ENCODE data around the gene TSHZ2.

Gene TSHZ2

DNA sequence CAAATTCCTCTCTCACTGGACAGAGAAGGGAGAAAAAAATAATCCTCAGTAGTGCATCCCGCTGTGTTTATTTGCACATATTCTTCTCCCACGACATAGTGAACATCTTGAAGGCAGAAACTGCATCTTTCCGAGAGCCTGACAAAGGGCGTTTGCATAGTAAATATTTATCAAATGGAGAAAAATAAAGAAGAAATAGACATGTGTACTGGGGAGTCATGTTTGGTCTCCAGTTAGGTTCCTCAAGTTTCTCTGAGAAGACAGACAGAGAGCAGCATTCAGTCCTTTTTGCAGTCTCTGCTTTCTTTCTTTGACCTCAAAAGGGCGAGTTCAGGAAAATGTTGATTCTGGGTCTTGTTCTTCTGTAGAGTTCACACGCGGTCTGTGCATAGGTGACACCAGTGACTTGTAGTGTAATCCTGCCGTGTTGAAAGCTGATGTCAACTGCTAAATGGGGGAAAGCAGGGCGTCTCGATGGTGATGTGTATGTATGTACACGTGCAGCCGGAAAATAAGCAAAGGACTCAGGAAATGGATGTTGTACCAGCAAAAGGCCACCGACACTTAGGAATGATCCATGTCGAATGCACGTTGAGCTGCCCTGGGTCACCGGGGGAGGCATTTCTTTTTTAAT is 335.9 kb downstream of the TSHZ2 start:
- no peak overlapping the region for H3K4me3 ChIP-seq (ENCODE audit: low read depth, low read length)
- TF ChIP-seq, protein P1, sequence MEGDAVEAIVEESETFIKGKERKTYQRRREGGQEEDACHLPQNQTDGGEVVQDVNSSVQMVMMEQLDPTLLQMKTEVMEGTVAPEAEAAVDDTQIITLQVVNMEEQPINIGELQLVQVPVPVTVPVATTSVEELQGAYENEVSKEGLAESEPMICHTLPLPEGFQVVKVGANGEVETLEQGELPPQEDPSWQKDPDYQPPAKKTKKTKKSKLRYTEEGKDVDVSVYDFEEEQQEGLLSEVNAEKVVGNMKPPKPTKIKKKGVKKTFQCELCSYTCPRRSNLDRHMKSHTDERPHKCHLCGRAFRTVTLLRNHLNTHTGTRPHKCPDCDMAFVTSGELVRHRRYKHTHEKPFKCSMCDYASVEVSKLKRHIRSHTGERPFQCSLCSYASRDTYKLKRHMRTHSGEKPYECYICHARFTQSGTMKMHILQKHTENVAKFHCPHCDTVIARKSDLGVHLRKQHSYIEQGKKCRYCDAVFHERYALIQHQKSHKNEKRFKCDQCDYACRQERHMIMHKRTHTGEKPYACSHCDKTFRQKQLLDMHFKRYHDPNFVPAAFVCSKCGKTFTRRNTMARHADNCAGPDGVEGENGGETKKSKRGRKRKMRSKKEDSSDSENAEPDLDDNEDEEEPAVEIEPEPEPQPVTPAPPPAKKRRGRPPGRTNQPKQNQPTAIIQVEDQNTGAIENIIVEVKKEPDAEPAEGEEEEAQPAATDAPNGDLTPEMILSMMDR (conservative IDR thresholded peaks at IDR 0.05; ENCODE audit: low read depth, low read length) = no peak
- DNase-seq (ENCODE audit: low read depth) = no peak

DNA sequence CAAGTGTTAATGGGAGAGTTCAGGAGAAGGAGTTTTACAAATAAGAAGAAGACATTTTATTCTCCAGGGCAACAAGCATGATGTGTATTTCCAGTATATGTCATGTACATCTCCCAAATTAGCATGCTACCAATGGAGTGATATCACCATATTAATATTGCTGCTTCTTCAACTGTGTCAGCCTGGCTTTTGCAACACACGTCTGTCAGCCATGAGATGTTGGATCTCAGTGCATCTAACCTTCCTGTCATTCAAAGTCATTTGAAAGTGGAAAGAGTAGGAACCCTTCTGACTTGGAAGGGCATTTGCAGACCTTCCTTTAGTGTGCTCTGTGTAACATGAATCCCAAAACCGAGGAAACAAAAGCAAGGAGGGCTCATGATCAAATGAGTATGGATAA is 337.4 kb downstream of the TSHZ2 start:
- TF ChIP-seq, protein P1 (conservative IDR thresholded peaks at IDR 0.05; ENCODE audit: low read depth, low read length) = no peak
- DNase-seq (ENCODE audit: low read depth) = no peak
- H3K4me3 ChIP-seq (ENCODE audit: low read depth, low read length) = no peak overlapping the region

DNA sequence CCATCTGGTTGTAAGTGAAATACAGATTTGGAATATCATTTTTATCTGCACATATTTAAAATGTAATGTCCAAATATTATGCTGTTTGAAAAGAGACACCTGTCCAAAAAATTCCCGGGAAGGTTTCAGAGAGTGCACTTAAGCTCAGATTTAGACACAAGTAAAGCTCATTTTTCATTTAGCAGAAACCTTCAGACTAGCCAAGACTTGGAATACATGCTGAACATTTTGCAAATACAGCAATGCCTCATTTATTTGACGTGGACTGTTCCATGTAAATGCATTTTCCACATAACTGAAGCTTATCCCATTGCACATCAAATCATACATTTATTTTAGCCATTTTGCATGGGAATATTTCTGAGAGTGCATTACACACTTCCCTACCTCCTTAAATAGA is 340.8 kb downstream of the TSHZ2 start:
- no peak for DNase-seq (ENCODE audit: low read depth)
- H3K4me3 ChIP-seq (ENCODE audit: low read depth, low read length) = no peak overlapping the region
- TF ChIP-seq, protein P1 (conservative IDR thresholded peaks at IDR 0.05; ENCODE audit: low read depth, low read length) = no peak

DNA sequence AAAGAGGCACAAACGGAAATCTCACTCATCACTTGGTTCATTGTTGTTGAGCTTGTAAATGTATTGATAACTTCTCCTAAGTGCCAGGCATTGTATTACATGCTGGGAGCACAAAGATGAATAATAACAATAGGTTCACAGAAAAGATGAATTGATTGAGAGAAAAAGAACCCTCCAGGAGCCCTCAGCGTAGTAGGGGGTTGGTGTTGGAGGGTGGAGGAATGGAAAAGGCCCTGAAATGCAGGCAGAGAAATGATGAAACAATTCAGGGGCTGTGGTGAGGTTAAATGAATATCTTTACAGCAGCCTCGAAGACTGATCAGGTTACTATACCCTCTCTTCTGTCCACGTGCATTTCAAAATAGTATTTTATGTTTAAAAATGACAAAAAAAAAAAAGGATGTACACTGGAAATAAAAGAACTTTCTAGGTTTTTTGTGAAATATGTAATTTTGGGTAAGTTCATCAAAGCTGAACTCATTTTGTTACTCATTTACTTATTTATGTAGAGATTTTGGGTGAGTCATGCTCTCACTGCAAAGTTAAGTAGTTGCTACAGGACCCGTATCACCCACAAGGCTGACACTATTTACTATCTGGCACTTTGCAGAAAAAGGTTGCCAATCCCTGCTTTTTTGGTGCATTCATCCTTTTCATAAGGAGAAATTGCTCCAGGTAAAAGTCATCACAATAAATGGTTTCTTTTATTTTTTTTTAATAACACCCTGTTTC is 344.2 kb downstream of the TSHZ2 start:
- TF ChIP-seq, protein P1 (conservative IDR thresholded peaks at IDR 0.05; ENCODE audit: low read depth, low read length) = no peak
- no peak for DNase-seq (ENCODE audit: low read depth)
- no peak overlapping the region for H3K4me3 ChIP-seq (ENCODE audit: low read depth, low read length)

DNA sequence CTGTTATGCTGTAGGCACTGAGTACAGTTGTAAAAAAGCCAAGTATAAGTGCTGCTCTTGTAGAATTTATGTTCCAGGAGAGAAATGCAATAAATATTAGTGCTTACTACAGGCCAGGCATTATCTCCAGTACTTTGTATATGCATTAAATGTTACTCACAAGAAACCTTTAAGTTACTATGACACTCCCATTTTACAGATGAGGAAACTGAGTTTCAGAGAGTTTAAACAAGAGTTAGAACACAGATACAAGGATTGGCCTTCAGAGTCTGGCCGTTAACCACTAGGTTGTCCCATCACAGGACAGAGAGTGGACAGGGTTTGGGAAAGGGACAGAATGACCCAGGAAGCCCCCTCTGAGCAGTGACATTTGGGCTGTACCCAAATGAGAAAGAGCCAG is 347.0 kb downstream of the TSHZ2 start:
- TF ChIP-seq, protein P1 (conservative IDR thresholded peaks at IDR 0.05; ENCODE audit: low read depth, low read length) = no peak
- DNase-seq (ENCODE audit: low read depth) = no peak

DNA sequence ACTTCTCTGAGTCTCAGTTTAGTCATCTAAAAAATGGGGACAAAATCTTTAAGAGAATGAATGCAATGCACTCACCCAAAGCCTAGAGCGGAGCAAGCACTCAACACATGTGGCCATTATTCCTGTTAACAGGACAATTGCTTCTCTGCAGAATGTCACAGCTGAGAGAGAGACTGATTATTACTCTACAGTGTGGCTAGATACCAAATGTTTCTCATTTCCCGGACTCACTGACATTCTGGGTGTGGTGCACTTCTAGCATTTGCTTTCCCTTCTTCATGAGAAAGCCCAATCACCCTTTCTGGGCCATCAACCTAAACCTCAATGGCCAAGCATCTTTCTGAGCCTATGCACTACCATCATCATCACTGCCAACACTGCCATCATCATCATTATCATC is 347.6 kb downstream of the TSHZ2 start:
- DNase-seq (ENCODE audit: low read depth) = no peak
- TF ChIP-seq, protein P1 (conservative IDR thresholded peaks at IDR 0.05; ENCODE audit: low read depth, low read length) = no peak
- no peak overlapping the region for H3K4me3 ChIP-seq (ENCODE audit: low read depth, low read length)

More for the DNA sequence above, 347.0 kb downstream of the TSHZ2 start:
- H3K4me3 ChIP-seq (ENCODE audit: low read depth, low read length) = no peak overlapping the region

DNA sequence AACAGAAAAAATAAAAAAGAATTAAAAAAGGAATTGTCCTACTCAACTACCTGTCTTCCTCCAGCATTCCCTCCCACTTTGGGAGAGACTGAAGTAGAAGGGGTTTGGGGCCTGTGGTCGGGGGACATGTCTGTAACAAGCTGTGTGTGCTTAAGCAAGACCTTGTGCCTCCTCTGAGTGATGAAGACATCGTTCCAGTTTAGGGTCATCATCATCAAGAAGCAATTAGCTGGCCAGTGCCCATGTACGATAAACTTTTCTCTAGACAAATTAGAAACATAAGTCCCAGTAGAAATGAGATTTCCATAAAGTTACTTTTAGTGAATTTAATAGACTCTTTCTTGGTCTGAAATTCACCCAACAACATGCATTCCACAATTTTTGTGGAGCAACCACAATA is 348.5 kb downstream of the TSHZ2 start:
- no peak overlapping the region for H3K4me3 ChIP-seq (ENCODE audit: low read depth, low read length)
- TF ChIP-seq, protein P1 (conservative IDR thresholded peaks at IDR 0.05; ENCODE audit: low read depth, low read length) = no peak
- DNase-seq (ENCODE audit: low read depth) = no peak
